SH-SY5Y (cell line): ENCODE results near the gene CELSR1.

Experiments used
- GATA2 ChIP-seq: IDR thresholded peaks from 2 replicates; pipeline ENCODE4 v1.6.1; 2011; ENCODE audit warnings: mild to moderate bottlenecking, low read depth, low read length
- GATA3 ChIP-seq: IDR thresholded peaks from 2 replicates; pipeline ENCODE4 v1.6.1; 2011; ENCODE audit warnings: low read depth, mild to moderate bottlenecking, low read length, moderate library complexity

GRCh38 chr22:46481386-46481785, 56.0 kb downstream of the CELSR1 start:
- TF ChIP-seq GATA2: no peak
- TF ChIP-seq GATA3: no peak
